MM.1S (cell line): ENCODE measurements around the gene ARRDC3.
"Not testable (repeated sequence)": the region's sequence is repeated elsewhere in the genome, so short reads cannot be mapped to it uniquely, and the experiment has no call there.

ENCODE experiments used
- DNase-seq: peaks from one replicate; pipeline ENCODE4 v3.0.0-alpha.2; 2015
- H2AFZ ChIP-seq: fragments of 300-600 bp; sonication (generic); 2 replicates; pipeline ENCODE4 v1.6.0; 2016; ENCODE audit warnings: antibody characterized with exemption, low read length
- H3F3A ChIP-seq: fragments of 300-600 bp; sonication (generic); 2 replicates; pipeline ENCODE4 v1.6.1; 2016; ENCODE audit warnings: mild to moderate bottlenecking, antibody characterized with exemption, low read length, moderate library complexity, mixed read lengths; ENCODE audit not compliant: insufficient read depth
- H3K27ac ChIP-seq: fragments of 300-600 bp; sonication (generic); 2 replicates; pipeline ENCODE4 v1.5.1; 2016; ENCODE audit warnings: mild to moderate bottlenecking, low read length
- H3K27me3 ChIP-seq: fragments of 300-600 bp; sonication (generic); replicated peaks from 2 replicates; pipeline ENCODE4 v1.6.0; 2016; ENCODE audit warnings: low read length; ENCODE audit not compliant: insufficient read depth
- H3K36me3 ChIP-seq: fragments of 300-600 bp; sonication (generic); replicated peaks from 2 replicates; pipeline ENCODE4 v1.6.1; 2016; ENCODE audit warnings: mild to moderate bottlenecking, low read length, mixed read lengths; ENCODE audit not compliant: insufficient read depth
- H3K4me1 ChIP-seq: fragments of 300-600 bp; sonication (generic); 2 replicates; pipeline ENCODE4 v1.6.1; 2016; ENCODE audit warnings: low read length, mixed read lengths
- H3K4me2 ChIP-seq: fragments of 300-600 bp; sonication (generic); 2 replicates; pipeline ENCODE4 v1.6.0; 2016; ENCODE audit warnings: low read depth, low read length
- H3K4me3 ChIP-seq: fragments of 300-600 bp; sonication (generic); 2 replicates; pipeline ENCODE4 v1.5.1; 2016; ENCODE audit warnings: low read length, mixed read lengths
- H3K79me2 ChIP-seq: fragments of 300-600 bp; sonication (generic); 2 replicates; pipeline ENCODE4 v1.6.1; 2016; ENCODE audit warnings: mixed run types, low read length, mixed read lengths
- H3K9ac ChIP-seq: fragments of 300-600 bp; sonication (generic); 2 replicates; pipeline ENCODE4 v1.6.1; 2016; ENCODE audit warnings: low read length, mixed read lengths
- H3K9me2 ChIP-seq: fragments of 300-600 bp; sonication (generic); replicated peaks from 2 replicates; pipeline ENCODE4 v1.6.1; 2016; ENCODE audit warnings: mild to moderate bottlenecking, low read length, mixed read lengths; ENCODE audit not compliant: insufficient read depth
- H3K9me3 ChIP-seq: fragments of 300-600 bp; sonication (generic); replicated peaks from 2 replicates; pipeline ENCODE4 v1.6.1; 2016; ENCODE audit warnings: mild to moderate bottlenecking, low read length, mixed read lengths; ENCODE audit not compliant: insufficient read depth
- H4K20me1 ChIP-seq: fragments of 300-600 bp; sonication (generic); 2 replicates; pipeline ENCODE4 v1.6.1; 2016; ENCODE audit warnings: mild to moderate bottlenecking, low read length, moderate library complexity, mixed read lengths; ENCODE audit not compliant: insufficient read depth
- CTCF ChIP-seq: fragments of 300-600 bp; sonication (generic); IDR thresholded peaks from 2 replicates; pipeline ENCODE4 v1.5.1; 2016; ENCODE audit warnings: antibody characterized with exemption, low read length, mixed read lengths
- EZH2 ChIP-seq: fragments of 300-600 bp; sonication (generic); optimal IDR thresholded peaks from 2 replicates; pipeline ENCODE3; 2017; ENCODE audit warnings: low read depth, mild to moderate bottlenecking, antibody characterized with exemption, low read length, mixed read lengths
- EZH2phosphoT487 ChIP-seq: fragments of 300-600 bp; sonication (generic); IDR thresholded peaks from 2 replicates; pipeline ENCODE4 v1.6.1; 2018; ENCODE audit warnings: antibody characterized with exemption, low read length

The ARRDC3 gene

GRCh38 chr5:91357806-91358205, 25.3 kb downstream of the ARRDC3 start:
- H3K27me3 ChIP-seq: no peaks in the 10 kb centered on the region
- H3K27ac ChIP-seq: no peak overlapping the region
- H3K4me1 ChIP-seq: peaks cover 18% of the 10 kb centered on the region
- no peaks in the 10 kb centered on the region for H4K20me1 ChIP-seq
- H3K9me2 ChIP-seq: no peaks in the 10 kb centered on the region
- no peak for DNase-seq
- H3K9ac ChIP-seq: no peak overlapping the region
- no peak overlapping the region for H2AFZ ChIP-seq
- no peak overlapping the region for H3K4me3 ChIP-seq
- H3K79me2 ChIP-seq: no peaks in the 10 kb centered on the region
- no peaks in the 10 kb centered on the region for H3K36me3 ChIP-seq
- no peaks in the 10 kb centered on the region for H3K9me3 ChIP-seq
- no peak overlapping the region for H3K4me2 ChIP-seq
- TF ChIP-seq CTCF (no peak), EZH2 (no peak), EZH2phosphoT487 (no peak)
- H3F3A ChIP-seq: peaks cover 11% of the 10 kb centered on the region; the same call in 1 of the 2 replicates

DNA sequence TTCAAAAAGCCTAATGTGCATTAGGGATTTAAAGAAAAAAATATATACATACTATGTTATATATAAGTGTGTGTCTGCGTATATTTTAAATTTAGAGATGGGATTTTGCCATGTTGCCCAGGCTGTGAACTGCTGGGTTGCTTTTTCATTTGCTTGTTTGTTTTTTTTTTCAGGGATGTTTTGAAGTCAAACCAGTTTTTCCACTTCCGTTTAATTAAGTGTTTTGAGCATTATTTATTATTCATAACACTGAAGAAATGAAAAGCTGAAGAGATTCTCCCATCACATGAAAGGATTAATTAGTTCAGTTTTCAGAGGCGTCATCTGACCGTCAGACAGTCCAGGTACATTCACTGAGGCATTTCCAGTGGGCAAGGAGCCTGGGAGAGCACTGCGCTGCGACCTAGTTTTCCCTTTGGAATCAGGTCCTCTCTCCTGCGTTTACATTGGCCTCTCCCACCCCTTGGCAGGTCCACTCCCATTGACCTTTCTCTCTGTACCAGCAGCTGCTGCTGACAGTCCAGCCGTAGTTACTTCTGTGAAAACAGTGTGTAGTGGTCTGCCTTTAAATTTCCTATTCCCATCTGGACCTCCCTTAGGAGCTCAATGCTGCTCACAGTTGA, 26.0 kb downstream of the ARRDC3 start:
- no peak for TF ChIP-seq CTCF
- TF ChIP-seq EZH2: no peak
- TF ChIP-seq EZH2phosphoT487: no peak
- no peaks in the 10 kb centered on the region for H4K20me1 ChIP-seq

DNA sequence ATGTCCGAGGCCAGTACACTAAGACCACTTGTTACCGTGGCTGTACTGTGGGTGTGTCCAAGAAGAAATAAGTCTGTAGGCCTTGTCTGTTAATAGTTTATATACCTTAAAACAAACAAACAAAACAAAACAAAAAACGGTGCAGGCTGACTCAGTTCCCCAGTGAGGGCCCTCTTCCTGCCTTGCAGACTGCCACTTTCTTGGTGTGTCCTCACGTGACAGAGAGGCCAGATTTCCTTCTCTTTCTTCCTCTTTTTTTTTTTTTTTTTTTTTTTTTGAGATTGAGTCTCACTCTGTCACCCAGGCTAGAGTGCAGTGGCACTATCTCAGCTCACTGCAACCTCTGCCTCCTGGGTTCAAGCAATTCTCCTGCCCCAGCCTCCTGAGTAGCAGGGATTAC, 28.2 kb downstream of the ARRDC3 start:
- H3K27ac ChIP-seq, DNase-seq, H2AFZ ChIP-seq, H3K4me1 ChIP-seq, H3K27me3 ChIP-seq, H3K9ac ChIP-seq, H3K36me3 ChIP-seq, H3K4me3 ChIP-seq, H4K20me1 ChIP-seq, H3K79me2 ChIP-seq, H3K4me2 ChIP-seq, H3K9me3 ChIP-seq, H3K9me2 ChIP-seq, H3F3A ChIP-seq: not testable (repeated sequence)

More for the DNA sequence above, 26.0 kb downstream of the ARRDC3 start:
- no peak overlapping the region for H3K4me2 ChIP-seq
- no peak overlapping the region for H3K9ac ChIP-seq
- peaks cover 18% of the 10 kb centered on the region for H3K4me1 ChIP-seq
- H2AFZ ChIP-seq: no peak overlapping the region
- no peaks in the 10 kb centered on the region for H3K27me3 ChIP-seq
- no peaks in the 10 kb centered on the region for H3K79me2 ChIP-seq
- H3K9me2 ChIP-seq: no peaks in the 10 kb centered on the region
- no peaks in the 10 kb centered on the region for H3K9me3 ChIP-seq
- no peak overlapping the region for H3K4me3 ChIP-seq
- no peak overlapping the region for H3K27ac ChIP-seq
- DNase-seq: no peak
- no peaks in the 10 kb centered on the region for H3K36me3 ChIP-seq
- peaks cover 11% of the 10 kb centered on the region; the same call in 1 of the 2 replicates for H3F3A ChIP-seq

GRCh38 chr5:91352831-91353695, 30.1 kb downstream of the ARRDC3 start:
- H3K9ac ChIP-seq: no peak overlapping the region
- H3K9me3 ChIP-seq: no peaks in the 10 kb centered on the region
- no peak overlapping the region for H2AFZ ChIP-seq
- no peak for TF ChIP-seq CTCF
- H3K27ac ChIP-seq: no peak overlapping the region
- H3K36me3 ChIP-seq: no peaks in the 10 kb centered on the region
- H3K27me3 ChIP-seq: no peaks in the 10 kb centered on the region
- H3K9me2 ChIP-seq: no peaks in the 10 kb centered on the region
- H3K4me3 ChIP-seq: no peak overlapping the region
- H3F3A ChIP-seq: no peaks in the 10 kb centered on the region
- H3K4me1 ChIP-seq: no peaks in the 10 kb centered on the region
- H3K79me2 ChIP-seq: no peaks in the 10 kb centered on the region
- H3K4me2 ChIP-seq: no peak overlapping the region
- DNase-seq: no peak
- H4K20me1 ChIP-seq: no peaks in the 10 kb centered on the region
